K562 (cell line): ENCODE measurements around the gene SPTLC2. TPM values are rescaled to one million over a fixed set of nuclear protein-coding genes. Genes with fewer than 3 reads are reported as not detected.

Experiments used
- ATAC-seq: fragments of 200-7000 bp; cut with Tn5 transposase; 3 replicates; pipeline ENCODE4 v1.9.1; 2020; ENCODE audit warnings: moderate library complexity
- BruUV-seq: library from RNA; stranded (reverse); fragments of 400-500 nt; replicated peaks from 2 replicates; lab custom pipeline; 2021; lab: Mats Ljungman, UMichigan
- CTCF ChIA-PET: fragments of 300-600 bp; formaldehyde crosslinking; extraction: SDS; loops from one replicate; lab custom pipeline; 2021; ENCODE audit warnings: low intra/inter-chr PET ratio; lab: Yijun Ruan, JAX
- POLR2A ChIA-PET: fragments of 300-600, 350-650 bp; sonication (Branson Sonifier 250); formaldehyde crosslinking; extraction: SDS; loops from one replicate; lab custom pipeline; 2021; ENCODE audit warnings: antibody characterized with exemption, inconsistent platforms; lab: Yijun Ruan, JAX
- DNase-seq, 4 experiments: peaks; one replicate each; pipeline versions ENCODE4 v3.0.0 to v3.0.0-alpha.2; 2011 to 2018; ENCODE audit warnings: low spot score in 3 of 4, mixed read lengths in 3 of 4; ENCODE audit errors: extremely low read depth in 1 of 4
- FAIRE-seq: peaks from 2 replicates; lab custom pipeline; 2011; peaks lifted over from hg19 to GRCh38; lab: Jason Lieb, UNC
- H2AFZ ChIP-seq: 2 replicates; pipeline ENCODE4 v1.6.0; 2011; ENCODE audit warnings: low read depth, low read length, control low read depth, inconsistent platforms
- H3K27ac ChIP-seq: fragments of 200-600 bp; 3 replicates; pipeline ENCODE4 v1.8.0; 2011; ENCODE audit warnings: low read depth, mild to moderate bottlenecking, control low read depth, inconsistent platforms, low read length, moderate library complexity, mixed read lengths; ENCODE audit errors: extremely low read depth
- H3K27me3 ChIP-seq, 2 experiments: fragments of 300-600 bp in 1 of 2; 2 replicates in 1 of 2; 3 replicates in 1 of 2; pipeline versions ENCODE4 v1.6.0 to v1.8.0; 2011; ENCODE audit warnings: inconsistent platforms in 2 of 2, low read length in 2 of 2, mild to moderate bottlenecking in 1 of 2, mixed read lengths in 1 of 2, moderate library complexity in 1 of 2; ENCODE audit not compliant: control insufficient read depth in 2 of 2, insufficient read depth in 2 of 2
- H3K36me3 ChIP-seq: fragments of 300-600 bp; 3 replicates; pipeline ENCODE4 v1.8.0; 2011; ENCODE audit warnings: mild to moderate bottlenecking, low read length, inconsistent platforms; ENCODE audit not compliant: control insufficient read depth, insufficient read depth
- H3K4me1 ChIP-seq, 2 experiments: fragments of 200-600 bp in 1 of 2; replicated peaks in 1 of 2; 2 replicates in 1 of 2; 3 replicates in 1 of 2; pipeline versions ENCODE4 v1.5.1 to v1.8.0; 2011; ENCODE audit warnings: inconsistent platforms in 2 of 2, low read length in 2 of 2, mild to moderate bottlenecking in 1 of 2, mixed read lengths in 1 of 2, moderate library complexity in 1 of 2; ENCODE audit not compliant: control insufficient read depth in 2 of 2, insufficient read depth in 2 of 2
- H3K4me2 ChIP-seq: 2 replicates; pipeline ENCODE4 v1.6.1; 2011; ENCODE audit warnings: low read length, control low read depth, inconsistent platforms, mixed read lengths; ENCODE audit not compliant: insufficient read depth
- H3K4me3 ChIP-seq: fragments of 200-600 bp; sonication (generic), shearing (Covaris generic); 2 replicates; pipeline ENCODE4 v1.5.1; 2016; ENCODE audit warnings: control low read depth, inconsistent platforms
- H3K79me2 ChIP-seq: fragments of 200-600 bp; 3 replicates; pipeline ENCODE4 v1.8.0; 2011; ENCODE audit warnings: low read length, inconsistent platforms; ENCODE audit not compliant: control insufficient read depth, insufficient read depth
- H3K9ac ChIP-seq, 2 experiments: 2 replicates each; pipeline versions ENCODE4 v1.6.0 to v1.6.1; 2011; ENCODE audit warnings: low read depth in 2 of 2, low read length in 2 of 2, control low read depth in 1 of 2, inconsistent platforms in 1 of 2, mild to moderate bottlenecking in 1 of 2, mixed read lengths in 1 of 2; ENCODE audit not compliant: insufficient read depth in 1 of 2
- H3K9me1 ChIP-seq: one replicate; pipeline ENCODE4 v1.6.0; 2011; ENCODE audit warnings: inconsistent platforms, mild to moderate bottlenecking, low read length, moderate library complexity; ENCODE audit not compliant: control insufficient read depth, insufficient read depth
- H3K9me3 ChIP-seq: replicated peaks from 2 replicates; pipeline ENCODE4 v1.5.1; 2011; ENCODE audit warnings: low read depth, low read length, inconsistent platforms; ENCODE audit not compliant: control insufficient read depth, insufficient read depth
- H4K20me1 ChIP-seq: replicated peaks from 2 replicates; pipeline ENCODE4 v1.6.1; 2011; ENCODE audit warnings: low read length, inconsistent platforms, mixed read lengths; ENCODE audit not compliant: control insufficient read depth, insufficient read depth
- ARID1B ChIP-seq: fragments of 450-650 bp; IDR thresholded peaks from 2 replicates; pipeline ENCODE4 v1.6.1; 2016; ENCODE audit warnings: antibody characterized with exemption, mild to moderate bottlenecking, inconsistent platforms
- BRF1 ChIP-seq: IDR thresholded peaks from 3 replicates; pipeline ENCODE4 v1.6.1; 2011; ENCODE audit warnings: borderline replicate concordance, mild to moderate bottlenecking; ENCODE audit not compliant: insufficient read length; ENCODE audit errors: extremely low read depth
- GABPB2 ChIP-seq: fragments of 250-450 bp; sonication (Bioruptor Pico); conservative IDR thresholded peaks from 2 replicates; pipeline ENCODE4 v1.5.1; 2021; ENCODE audit warnings: mild to moderate bottlenecking
- HDAC2 ChIP-seq: fragments of 450-650 bp; IDR thresholded peaks from 2 replicates; pipeline ENCODE4 v1.6.1; 2016; ENCODE audit warnings: mild to moderate bottlenecking
- MCM2 ChIP-seq: fragments of 450-650 bp; IDR thresholded peaks from 2 replicates; pipeline ENCODE4 v1.6.1; 2017; ENCODE audit warnings: low read depth, mild to moderate bottlenecking
- MTF1 ChIP-seq: fragments of 250-450 bp; sonication (Bioruptor Pico); IDR thresholded peaks from 2 replicates; pipeline ENCODE4 v1.9.0; 2021; ENCODE audit warnings: moderate library complexity, mild to moderate bottlenecking, inconsistent platforms, borderline replicate concordance
- NFIC ChIP-seq: fragments of 450-650 bp; IDR thresholded peaks from 2 replicates; pipeline ENCODE4 v1.6.1; 2017; ENCODE audit warnings: mild to moderate bottlenecking, inconsistent platforms
- RCOR1 ChIP-seq, 2 experiments: IDR thresholded peaks; 2 replicates each; pipeline ENCODE4 v1.6.1; 2012; ENCODE audit warnings: low read depth in 2 of 2, low read length in 2 of 2, borderline replicate concordance in 1 of 2, improper control_type of control experiment in 1 of 2
- SOX6 ChIP-seq: fragments of 450-650 bp; IDR thresholded peaks from 2 replicates; pipeline ENCODE4 v1.6.1; 2014; ENCODE audit warnings: mild to moderate bottlenecking
- SREBF2 ChIP-seq: sonication (generic); formaldehyde crosslinking; IDR thresholded peaks from 2 replicates; pipeline ENCODE4 v1.4.0; 2020; ENCODE audit warnings: mild to moderate bottlenecking, missing genetic modification reagents
- TCF7L2 ChIP-seq: fragments of 150-350 bp; IDR thresholded peaks from 2 replicates; pipeline ENCODE4 v1.6.1; 2016; ENCODE audit warnings: low read depth, mild to moderate bottlenecking, low read length, moderate library complexity
- ZNF316 ChIP-seq: fragments of 450-650 bp; IDR thresholded peaks from 2 replicates; pipeline ENCODE4 v1.6.1; 2016
- WGBS: fragments of 100-300 bp; shearing (Covaris generic); methylation state at CpG from one replicate; pipeline ENCODE4 v1.1.6; 2016; ENCODE audit warnings: low coverage, mixed read lengths; ENCODE audit not compliant: insufficient coverage; ENCODE audit errors: missing lambda C conversion rate; 5-methylcytosine and 5-hydroxymethylcytosine counted together
- in situ Hi-C: fragments of 300-500 bp; cut with MboI; formaldehyde crosslinking; loops from 4 replicates; pipeline ENCODE4 v1.15.0; 2018; ENCODE audit warnings: inconsistent platforms, mixed read lengths
- intact Hi-C: fragments of 100-400 bp; cut with micrococcal nuclease; formaldehyde crosslinking; loops from 2 replicates; pipeline ENCODE4 v1.14.2; 2022
- polyA plus RNA-seq, 8 experiments: library from polyadenylated mRNA; depleted of rRNA in 4 of 8; stranded (reverse) in 5 of 8; unstranded in 3 of 8; fragments of >200 nt; fragmentation: Nextera tagmentation in 2 of 8; fragmentation: Illumina TruSeq in 1 of 8; extraction: Ambion mirVana in 2 of 8; extraction: Trizol in 1 of 8; gene quantifications; 2 replicates each; pipeline versions ENCODE4 v1.2.1 to v1.2.3, GENCODE V29; 2011 to 2014; ENCODE audit warnings: inconsistent platforms in 1 of 8, missing spikeins in 1 of 8
- total RNA-seq, 7 experiments: library from RNA; depleted of rRNA in 6 of 7; stranded (reverse); fragments of >200 nt in 6 of 7; fragmentation: Illumina TruSeq in 2 of 7; extraction: Trizol in 2 of 7; gene quantifications; 2 replicates each; pipeline versions ENCODE4 v1.2.1 to v1.2.3, GENCODE V29; 2011 to 2021; ENCODE audit warnings: low replicate concordance in 1 of 7
- TF ChIP-seq, protein P1 (sequence below): fragments of 250-450 bp; sonication (Bioruptor Pico); IDR thresholded peaks from 2 replicates; pipeline ENCODE4 v1.5.1; 2021; ENCODE audit warnings: mild to moderate bottlenecking
- TF ChIP-seq, protein P2 (sequence below): fragments of 250-450 bp; sonication (Bioruptor Pico); IDR thresholded peaks from 2 replicates; pipeline ENCODE4 v1.4.0; 2020; ENCODE audit warnings: borderline replicate concordance
- TF ChIP-seq, protein P3 (sequence below): fragments of 200-800 bp; sonication (Bioruptor generic); IDR thresholded peaks from 2 replicates; pipeline ENCODE4 v1.6.1; 2016; ENCODE audit warnings: missing genetic modification characterization, missing compliant biosample characterization

Gene SPTLC2
- total and polyA plus RNA-seq, 9 of the 15 experiments (the other 6 are each of a cell fraction or from before 2014, with no cell fraction given) = 4.5 to 30.4 (median 14.0) TPM

DNA sequence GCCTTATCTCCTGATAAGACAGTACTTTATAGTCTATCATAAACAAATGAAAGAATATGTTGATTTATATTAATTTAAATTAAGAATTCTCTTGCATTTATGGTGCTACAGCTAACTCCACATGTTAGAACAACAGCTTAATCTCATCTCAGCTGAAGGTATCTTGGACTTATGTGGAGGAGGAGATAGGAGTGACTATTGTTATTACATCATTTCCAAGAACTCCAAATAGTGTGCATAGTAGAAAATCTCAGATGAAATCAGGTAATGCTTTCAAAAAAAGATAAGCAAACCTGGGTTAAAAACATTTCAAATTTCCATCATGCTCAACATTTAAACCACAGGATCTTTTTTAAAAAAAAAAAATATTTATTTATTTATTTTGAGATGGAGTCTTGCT lies 86.5 kb downstream of the SPTLC2 start (continued):
- TF ChIP-seq ARID1B (peak; percentile 33; the same call in 1 of the 2 replicates), MCM2 (no peak), SREBF2 (no peak), RCOR1 (IDR thresholded peaks at IDR 0.05; ENCODE audit: borderline replicate concordance in 1 of 2, low read depth in 2 of 2, low read length in 2 of 2) (0 out of 4 replicates have a peak, but pooled peaks of 1 of the 2 experiments have one; percentile 34), GABPB2 (no peak), BRF1 (no peak)
- TF ChIP-seq, protein P1, sequence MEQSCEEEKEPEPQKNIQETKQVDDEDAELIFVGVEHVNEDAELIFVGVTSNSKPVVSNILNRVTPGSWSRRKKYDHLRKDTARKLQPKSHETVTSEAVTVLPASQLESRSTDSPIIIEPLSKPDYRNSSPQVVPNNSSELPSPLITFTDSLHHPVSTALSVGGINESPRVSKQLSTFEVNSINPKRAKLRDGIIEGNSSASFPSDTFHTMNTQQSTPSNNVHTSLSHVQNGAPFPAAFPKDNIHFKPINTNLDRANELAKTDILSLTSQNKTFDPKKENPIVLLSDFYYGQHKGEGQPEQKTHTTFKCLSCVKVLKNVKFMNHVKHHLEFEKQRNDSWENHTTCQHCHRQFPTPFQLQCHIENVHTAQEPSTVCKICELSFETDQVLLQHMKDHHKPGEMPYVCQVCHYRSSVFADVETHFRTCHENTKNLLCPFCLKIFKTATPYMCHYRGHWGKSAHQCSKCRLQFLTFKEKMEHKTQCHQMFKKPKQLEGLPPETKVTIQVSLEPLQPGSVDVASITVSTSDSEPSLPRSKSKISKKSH (CRISPR knock-in tag) = no peak

DNA sequence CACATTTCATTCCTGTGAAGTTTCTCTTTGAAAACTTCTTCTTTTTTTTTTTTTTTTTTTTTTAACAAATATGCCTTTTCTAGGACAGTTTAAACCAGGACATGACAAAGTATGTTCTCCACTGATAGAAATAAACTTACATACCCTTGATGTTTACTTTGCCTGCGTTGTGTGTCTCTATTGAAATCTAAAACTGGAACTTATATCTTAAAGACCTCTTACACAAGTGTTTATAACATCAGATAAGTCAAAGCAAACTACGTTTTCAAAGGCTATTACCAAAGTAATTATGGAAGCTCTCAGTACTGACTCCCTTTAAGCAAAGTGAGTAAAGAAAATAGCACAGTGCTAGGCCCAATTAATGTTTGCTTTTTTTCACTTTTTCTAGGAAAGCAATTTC lies 87.2 kb downstream of the SPTLC2 start:
- H3K4me2 ChIP-seq = no peak overlapping the region
- H3K36me3 ChIP-seq = no peaks in the 10 kb centered on the region; the same call in 2 of the 3 replicates
- intact Hi-C loops (no loop called here), in situ Hi-C loops (no loop called here)
- no TSS peak for BruUV-seq
- H3K4me1 ChIP-seq = no peaks in the 10 kb centered on the region; a peak in 1 of 5 replicates
- H3K4me3 ChIP-seq = no peak overlapping the region
- no peak for FAIRE-seq
- H3K27ac ChIP-seq = no peak overlapping the region
- H3K27me3 ChIP-seq = no peaks in the 10 kb centered on the region
- no peak for ATAC-seq
- no peak for DNase-seq
- no peak overlapping the region for H2AFZ ChIP-seq
- H4K20me1 ChIP-seq = no peaks in the 10 kb centered on the region
- no peaks in the 10 kb centered on the region for H3K9me3 ChIP-seq
- 50% methylated on average over 2 of the region's 2 CpGs for WGBS
- no peaks in the 10 kb centered on the region for H3K9me1 ChIP-seq
- CTCF ChIA-PET = no interaction called here
- H3K9ac ChIP-seq = no peak overlapping the region
- no peaks in the 10 kb centered on the region for H3K79me2 ChIP-seq
- POLR2A ChIA-PET = interaction anchor here (0.8 kb wide), 1 partner anchor 12 kb away, joined by 3 read pairs; no protein-coding TSS in a partner anchor
- TF ChIP-seq ZNF316 (no peak), TCF7L2 (no peak), SOX6 (no peak), MTF1 (CRISPR knock-in tag) (no peak), HDAC2 (no peak), NFIC (no peak)
- TF ChIP-seq, protein P2, sequence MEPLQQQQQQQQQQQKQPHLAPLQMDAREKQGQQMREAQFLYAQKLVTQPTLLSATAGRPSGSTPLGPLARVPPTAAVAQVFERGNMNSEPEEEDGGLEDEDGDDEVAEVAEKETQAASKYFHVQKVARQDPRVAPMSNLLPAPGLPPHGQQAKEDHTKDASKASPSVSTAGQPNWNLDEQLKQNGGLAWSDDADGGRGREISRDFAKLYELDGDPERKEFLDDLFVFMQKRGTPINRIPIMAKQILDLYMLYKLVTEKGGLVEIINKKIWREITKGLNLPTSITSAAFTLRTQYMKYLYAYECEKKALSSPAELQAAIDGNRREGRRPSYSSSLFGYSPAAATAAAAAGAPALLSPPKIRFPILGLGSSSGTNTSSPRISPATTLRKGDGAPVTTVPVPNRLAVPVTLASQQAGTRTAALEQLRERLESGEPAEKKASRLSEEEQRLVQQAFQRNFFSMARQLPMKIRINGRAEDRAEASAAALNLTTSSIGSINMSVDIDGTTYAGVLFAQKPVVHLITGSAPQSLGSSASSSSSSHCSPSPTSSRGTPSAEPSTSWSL (CRISPR knock-in tag) = no peak
- TF ChIP-seq, protein P3, sequence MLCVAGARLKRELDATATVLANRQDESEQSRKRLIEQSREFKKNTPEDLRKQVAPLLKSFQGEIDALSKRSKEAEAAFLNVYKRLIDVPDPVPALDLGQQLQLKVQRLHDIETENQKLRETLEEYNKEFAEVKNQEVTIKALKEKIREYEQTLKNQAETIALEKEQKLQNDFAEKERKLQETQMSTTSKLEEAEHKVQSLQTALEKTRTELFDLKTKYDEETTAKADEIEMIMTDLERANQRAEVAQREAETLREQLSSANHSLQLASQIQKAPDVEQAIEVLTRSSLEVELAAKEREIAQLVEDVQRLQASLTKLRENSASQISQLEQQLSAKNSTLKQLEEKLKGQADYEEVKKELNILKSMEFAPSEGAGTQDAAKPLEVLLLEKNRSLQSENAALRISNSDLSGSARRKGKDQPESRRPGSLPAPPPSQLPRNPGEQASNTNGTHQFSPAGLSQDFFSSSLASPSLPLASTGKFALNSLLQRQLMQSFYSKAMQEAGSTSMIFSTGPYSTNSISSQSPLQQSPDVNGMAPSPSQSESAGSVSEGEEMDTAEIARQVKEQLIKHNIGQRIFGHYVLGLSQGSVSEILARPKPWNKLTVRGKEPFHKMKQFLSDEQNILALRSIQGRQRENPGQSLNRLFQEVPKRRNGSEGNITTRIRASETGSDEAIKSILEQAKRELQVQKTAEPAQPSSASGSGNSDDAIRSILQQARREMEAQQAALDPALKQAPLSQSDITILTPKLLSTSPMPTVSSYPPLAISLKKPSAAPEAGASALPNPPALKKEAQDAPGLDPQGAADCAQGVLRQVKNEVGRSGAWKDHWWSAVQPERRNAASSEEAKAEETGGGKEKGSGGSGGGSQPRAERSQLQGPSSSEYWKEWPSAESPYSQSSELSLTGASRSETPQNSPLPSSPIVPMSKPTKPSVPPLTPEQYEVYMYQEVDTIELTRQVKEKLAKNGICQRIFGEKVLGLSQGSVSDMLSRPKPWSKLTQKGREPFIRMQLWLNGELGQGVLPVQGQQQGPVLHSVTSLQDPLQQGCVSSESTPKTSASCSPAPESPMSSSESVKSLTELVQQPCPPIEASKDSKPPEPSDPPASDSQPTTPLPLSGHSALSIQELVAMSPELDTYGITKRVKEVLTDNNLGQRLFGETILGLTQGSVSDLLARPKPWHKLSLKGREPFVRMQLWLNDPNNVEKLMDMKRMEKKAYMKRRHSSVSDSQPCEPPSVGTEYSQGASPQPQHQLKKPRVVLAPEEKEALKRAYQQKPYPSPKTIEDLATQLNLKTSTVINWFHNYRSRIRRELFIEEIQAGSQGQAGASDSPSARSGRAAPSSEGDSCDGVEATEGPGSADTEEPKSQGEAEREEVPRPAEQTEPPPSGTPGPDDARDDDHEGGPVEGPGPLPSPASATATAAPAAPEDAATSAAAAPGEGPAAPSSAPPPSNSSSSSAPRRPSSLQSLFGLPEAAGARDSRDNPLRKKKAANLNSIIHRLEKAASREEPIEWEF (CRISPR knock-in tag) = no peak
